ENCODE measurements around the gene AKT2. TPM values are rescaled to one million over a fixed set of nuclear protein-coding genes. Genes with fewer than 3 reads are reported as not detected.

AKT2 gene
- total and polyA plus RNA-seq, 10 of the 15 experiments (the other 5 are each of a cell fraction or from before 2014, with no cell fraction given), result 1.0 to 185 (median 71.5) TPM

DNA sequence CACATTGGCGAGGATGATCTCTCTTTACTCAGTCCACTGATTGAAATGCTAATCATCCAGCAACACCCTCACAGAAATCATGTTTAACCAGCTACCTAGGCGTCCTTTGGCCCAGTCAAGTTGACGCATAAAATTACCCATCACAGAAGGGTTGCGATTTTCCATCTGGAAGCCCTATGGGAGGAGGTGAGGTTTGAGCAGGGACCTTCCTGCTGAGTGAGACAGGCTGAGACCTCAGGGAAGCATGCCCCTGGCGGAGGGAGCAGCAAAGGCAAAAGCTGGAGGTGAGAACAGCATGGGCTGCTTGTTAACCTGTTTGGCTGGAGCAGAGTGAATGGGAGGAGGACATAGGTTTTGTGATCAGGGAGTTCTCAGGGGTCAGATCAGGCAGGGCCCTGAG lies 74.3 kb downstream of the AKT2 start:
- SMC1A ChIA-PET (ENCODE audit: uncharacterized antibody, unreplicated experiment), result no interaction called here
- no peak overlapping the region for H3K4me2 ChIP-seq (ENCODE audit: control insufficient read depth, insufficient read depth)
- in situ Hi-C loops (cut with MboI), result no loop called here

DNA sequence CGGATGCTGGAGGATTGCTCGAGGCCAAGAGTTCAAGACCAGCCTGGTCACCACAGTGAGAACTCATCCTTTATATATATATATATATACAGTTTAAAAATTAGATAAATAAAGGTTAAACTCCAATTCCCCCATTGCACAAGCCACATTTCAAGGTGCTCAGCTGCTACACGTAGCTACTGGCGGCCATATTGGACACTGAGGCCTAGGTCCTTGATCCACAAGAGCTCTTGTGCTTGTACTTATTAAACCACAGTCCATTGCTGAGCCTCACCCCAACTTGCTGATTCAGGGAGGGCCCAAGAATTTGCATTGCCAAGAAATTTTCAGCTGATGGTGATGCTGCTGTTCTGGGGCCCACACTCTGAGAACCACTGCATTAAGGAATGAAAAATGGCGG lies 76.5 kb downstream of the AKT2 start:
- no peak overlapping the region for H2AFZ ChIP-seq (ENCODE audit: control insufficient read depth, low read depth, low read length)
- CTCF ChIA-PET, result interaction anchor here (0.8 kb wide), 1 partner anchor 27 kb away, joined by 4 read pairs; no protein-coding TSS in a partner anchor

More for the DNA sequence above, 74.3 kb downstream of the AKT2 start:
- TF ChIP-seq, protein P1, sequence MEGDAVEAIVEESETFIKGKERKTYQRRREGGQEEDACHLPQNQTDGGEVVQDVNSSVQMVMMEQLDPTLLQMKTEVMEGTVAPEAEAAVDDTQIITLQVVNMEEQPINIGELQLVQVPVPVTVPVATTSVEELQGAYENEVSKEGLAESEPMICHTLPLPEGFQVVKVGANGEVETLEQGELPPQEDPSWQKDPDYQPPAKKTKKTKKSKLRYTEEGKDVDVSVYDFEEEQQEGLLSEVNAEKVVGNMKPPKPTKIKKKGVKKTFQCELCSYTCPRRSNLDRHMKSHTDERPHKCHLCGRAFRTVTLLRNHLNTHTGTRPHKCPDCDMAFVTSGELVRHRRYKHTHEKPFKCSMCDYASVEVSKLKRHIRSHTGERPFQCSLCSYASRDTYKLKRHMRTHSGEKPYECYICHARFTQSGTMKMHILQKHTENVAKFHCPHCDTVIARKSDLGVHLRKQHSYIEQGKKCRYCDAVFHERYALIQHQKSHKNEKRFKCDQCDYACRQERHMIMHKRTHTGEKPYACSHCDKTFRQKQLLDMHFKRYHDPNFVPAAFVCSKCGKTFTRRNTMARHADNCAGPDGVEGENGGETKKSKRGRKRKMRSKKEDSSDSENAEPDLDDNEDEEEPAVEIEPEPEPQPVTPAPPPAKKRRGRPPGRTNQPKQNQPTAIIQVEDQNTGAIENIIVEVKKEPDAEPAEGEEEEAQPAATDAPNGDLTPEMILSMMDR (IDR thresholded peaks at IDR 0.05 in 2 of 3, conservative IDR thresholded peaks at IDR 0.05 in 1 of 3; ENCODE audit: control insufficient read depth in 2 of 3, extremely low read depth in 1 of 3, insufficient read depth in 1 of 3, low read depth in 3 of 3, low read length in 3 of 3), result peak in 1 of 3 experiments; percentile 13; a peak in 1 of 6 replicates
- no peak for TF ChIP-seq MTA3 (IDR thresholded peaks at IDR 0.05; ENCODE audit: borderline replicate concordance, low read length)
- ChIA-PET CTCF (no interaction called here), RAD21 (ENCODE audit: unreplicated experiment) (no interaction called here), POLR2A (no interaction called here)
- no peaks in the 10 kb centered on the region for H3K9me3 ChIP-seq (replicated peaks; ENCODE audit: control insufficient read depth, insufficient read depth, low read length)
- H3K4me1 ChIP-seq (ENCODE audit: control insufficient read depth, insufficient read depth, low read length), result no peaks in the 10 kb centered on the region
- no TSS peak for BruUV-seq (replicated peaks)
- FAIRE-seq, result no peak
- H3K4me3 ChIP-seq, result no peak overlapping the region
- H3K9ac ChIP-seq (ENCODE audit: control insufficient read depth, insufficient read depth, low read length), result no peak overlapping the region
- intact Hi-C loops (cut with micrococcal nuclease; ENCODE audit: unreplicated experiment), result no loop called here
- H3K27me3 ChIP-seq (replicated peaks in 1 of 2; ENCODE audit: control insufficient read depth in 2 of 2, insufficient read depth in 2 of 2, low read length in 1 of 2), result no peaks in the 10 kb centered on the region
- no peaks in the 10 kb centered on the region for H4K20me1 ChIP-seq (ENCODE audit: control insufficient read depth, insufficient read depth)
- WGBS (ENCODE audit: insufficient coverage, insufficient replicate concordance, low lambda C conversion rate, missing lambda C conversion rate), result 92% methylated on average over 5 of the region's 5 CpGs
- H3K36me3 ChIP-seq (ENCODE audit: control insufficient read depth in 2 of 2, insufficient read depth in 2 of 2, low read length in 1 of 2), result no peaks in the 10 kb centered on the region; a peak in 1 of 4 replicates
- H3K79me2 ChIP-seq (ENCODE audit: control insufficient read depth, insufficient read depth, low read length), result no peaks in the 10 kb centered on the region
- ATAC-seq, result no peak
- H2AFZ ChIP-seq (ENCODE audit: control insufficient read depth, low read depth, low read length), result no peak overlapping the region
- no peak overlapping the region for H3K27ac ChIP-seq (ENCODE audit: control insufficient read depth, insufficient read depth)
- no peak for DNase-seq (ENCODE audit: low read depth, low spot score)

More for the DNA sequence above, 76.5 kb downstream of the AKT2 start:
- H3K9me3 ChIP-seq (replicated peaks; ENCODE audit: control insufficient read depth, insufficient read depth, low read length), result no peaks in the 10 kb centered on the region
- no peak overlapping the region for H3K4me3 ChIP-seq
- in situ Hi-C loops (cut with MboI) (no loop called here), intact Hi-C loops (cut with micrococcal nuclease; ENCODE audit: unreplicated experiment) (no loop called here)
- ChIA-PET RAD21 (ENCODE audit: unreplicated experiment) (no interaction called here), SMC1A (ENCODE audit: uncharacterized antibody, unreplicated experiment) (interaction anchor here (0.8 kb wide), 1 partner anchor 64 kb away, joined by 3 read pairs; no protein-coding TSS in a partner anchor), POLR2A (no interaction called here)
- no peaks in the 10 kb centered on the region for H3K4me1 ChIP-seq (ENCODE audit: control insufficient read depth, insufficient read depth, low read length)
- H3K27ac ChIP-seq (ENCODE audit: control insufficient read depth, insufficient read depth), result no peak overlapping the region
- no peaks in the 10 kb centered on the region for H4K20me1 ChIP-seq (ENCODE audit: control insufficient read depth, insufficient read depth)
- no peak overlapping the region for H3K4me2 ChIP-seq (ENCODE audit: control insufficient read depth, insufficient read depth)
- no peaks in the 10 kb centered on the region for H3K27me3 ChIP-seq (replicated peaks in 1 of 2; ENCODE audit: control insufficient read depth in 2 of 2, insufficient read depth in 2 of 2, low read length in 1 of 2)
- DNase-seq (ENCODE audit: low read depth, low spot score) (no peak), ATAC-seq (no peak), FAIRE-seq (no peak)
- no peak overlapping the region for H3K9ac ChIP-seq (ENCODE audit: control insufficient read depth, insufficient read depth, low read length)
- no peak for TF ChIP-seq POLR2AphosphoS5 (IDR thresholded peaks at IDR 0.05; ENCODE audit: low read length)
- TF ChIP-seq GABPA (IDR thresholded peaks at IDR 0.05; ENCODE audit: low read depth), result no peak
- no peak for TF ChIP-seq SUPT20H (IDR thresholded peaks at IDR 0.05; ENCODE audit: borderline replicate concordance, control insufficient read depth, low read depth, low read length)
- TF ChIP-seq SP1 (IDR thresholded peaks at IDR 0.05; ENCODE audit: low read depth, low read length), result no peak
- no peak for TF ChIP-seq NFIC (IDR thresholded peaks at IDR 0.05; ENCODE audit: low read depth, low read length)
- TF ChIP-seq, protein P2, sequence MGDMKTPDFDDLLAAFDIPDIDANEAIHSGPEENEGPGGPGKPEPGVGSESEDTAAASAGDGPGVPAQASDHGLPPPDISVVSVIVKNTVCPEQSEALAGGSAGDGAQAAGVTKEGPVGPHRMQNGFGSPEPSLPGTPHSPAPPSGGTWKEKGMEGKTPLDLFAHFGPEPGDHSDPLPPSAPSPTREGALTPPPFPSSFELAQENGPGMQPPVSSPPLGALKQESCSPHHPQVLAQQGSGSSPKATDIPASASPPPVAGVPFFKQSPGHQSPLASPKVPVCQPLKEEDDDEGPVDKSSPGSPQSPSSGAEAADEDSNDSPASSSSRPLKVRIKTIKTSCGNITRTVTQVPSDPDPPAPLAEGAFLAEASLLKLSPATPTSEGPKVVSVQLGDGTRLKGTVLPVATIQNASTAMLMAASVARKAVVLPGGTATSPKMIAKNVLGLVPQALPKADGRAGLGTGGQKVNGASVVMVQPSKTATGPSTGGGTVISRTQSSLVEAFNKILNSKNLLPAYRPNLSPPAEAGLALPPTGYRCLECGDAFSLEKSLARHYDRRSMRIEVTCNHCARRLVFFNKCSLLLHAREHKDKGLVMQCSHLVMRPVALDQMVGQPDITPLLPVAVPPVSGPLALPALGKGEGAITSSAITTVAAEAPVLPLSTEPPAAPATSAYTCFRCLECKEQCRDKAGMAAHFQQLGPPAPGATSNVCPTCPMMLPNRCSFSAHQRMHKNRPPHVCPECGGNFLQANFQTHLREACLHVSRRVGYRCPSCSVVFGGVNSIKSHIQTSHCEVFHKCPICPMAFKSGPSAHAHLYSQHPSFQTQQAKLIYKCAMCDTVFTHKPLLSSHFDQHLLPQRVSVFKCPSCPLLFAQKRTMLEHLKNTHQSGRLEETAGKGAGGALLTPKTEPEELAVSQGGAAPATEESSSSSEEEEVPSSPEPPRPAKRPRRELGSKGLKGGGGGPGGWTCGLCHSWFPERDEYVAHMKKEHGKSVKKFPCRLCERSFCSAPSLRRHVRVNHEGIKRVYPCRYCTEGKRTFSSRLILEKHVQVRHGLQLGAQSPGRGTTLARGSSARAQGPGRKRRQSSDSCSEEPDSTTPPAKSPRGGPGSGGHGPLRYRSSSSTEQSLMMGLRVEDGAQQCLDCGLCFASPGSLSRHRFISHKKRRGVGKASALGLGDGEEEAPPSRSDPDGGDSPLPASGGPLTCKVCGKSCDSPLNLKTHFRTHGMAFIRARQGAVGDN (IDR thresholded peaks at IDR 0.05), result no peak
- TF ChIP-seq CREM (IDR thresholded peaks at IDR 0.05; ENCODE audit: low read depth), result no peak
- WGBS (ENCODE audit: insufficient coverage, insufficient replicate concordance, low lambda C conversion rate, missing lambda C conversion rate), result 96% methylated on average over 5 of the region's 5 CpGs
- no peaks in the 10 kb centered on the region; a peak in 1 of 4 replicates for H3K36me3 ChIP-seq (ENCODE audit: control insufficient read depth in 2 of 2, insufficient read depth in 2 of 2, low read length in 1 of 2)
- no TSS peak for BruUV-seq (replicated peaks)
- no peaks in the 10 kb centered on the region for H3K79me2 ChIP-seq (ENCODE audit: control insufficient read depth, insufficient read depth, low read length)

Data from GM12878 (cell line).